HPDE6-E6E7 (cell line): Measurements from ENCODE around the gene RNASE8.
"Not testable (repeated sequence)": the region's sequence is repeated elsewhere in the genome, so short reads cannot be mapped to it uniquely, and the experiment has no call there.

Experiments
- DNase-seq: peaks from one replicate; pipeline ENCODE4 v3.0.0; 2011; ENCODE audit warnings: missing footprints; ENCODE audit errors: extremely low spot score

The RNASE8 gene

GRCh38 chr14:21029917-21030316 is 27.7 kb upstream of the RNASE8 start, which contains the start of gene TPPP2:
TSS of gene TPPP2 (plus strand) at chr14:21030217. CDS start at chr14:21030582, 365 bp downstream.
- no peak for DNase-seq

- DNase-seq = no peak
These were observed 27.1 kb upstream of the RNASE8 start for GRCh38 chr14:21030531-21030930.

- no peak for DNase-seq
These were observed 25.1 kb upstream of the RNASE8 start for GRCh38 chr14:21032326-21033132.

GRCh38 chr14:21033133-21033698 is 24.4 kb upstream of the RNASE8 start:
- DNase-seq = no peak

GRCh38 chr14:21034707-21035106 is 22.9 kb upstream of the RNASE8 start, which contains the start of gene RNASE13:
TSS of gene RNASE13 (minus strand) at chr14:21034807. CDS start at chr14:21034288, 519 bp downstream.
- DNase-seq = no peak

- no peak for DNase-seq
These were observed 20.9 kb upstream of the RNASE8 start for GRCh38 chr14:21036751-21037150.

GRCh38 chr14:21037156-21037555 is 20.5 kb upstream of the RNASE8 start:
- no peak for DNase-seq

GRCh38 chr14:21038441-21039422 is 18.9 kb upstream of the RNASE8 start:
- no peak for DNase-seq

GRCh38 chr14:21039585-21040369 is 17.8 kb upstream of the RNASE8 start:
- peak; percentile 74 for DNase-seq

- DNase-seq = no peak
These were observed 17.2 kb upstream of the RNASE8 start for GRCh38 chr14:21040370-21040925.

- DNase-seq = not testable (repeated sequence)
These were observed 16.7 kb upstream of the RNASE8 start for GRCh38 chr14:21040941-21041340.

GRCh38 chr14:21041676-21042433 is 15.8 kb upstream of the RNASE8 start, which contains the start of gene RNASE7:
TSS of gene RNASE7 (plus strand) at chr14:21042362. CDS start at chr14:21042993, 631 bp downstream.
- DNase-seq = peak; percentile 89

GRCh38 chr14:21042918-21043317 is 14.7 kb upstream of the RNASE8 start:
- DNase-seq = no peak

- DNase-seq = no peak
These were observed 14.1 kb upstream of the RNASE8 start for GRCh38 chr14:21043387-21043973.

GRCh38 chr14:21043974-21044618 is 13.5 kb upstream of the RNASE8 start:
- no peak for DNase-seq

- DNase-seq = no peak
These were observed 10.2 kb upstream of the RNASE8 start for GRCh38 chr14:21047378-21047781.

GRCh38 chr14:21048638-21049037 is 9.0 kb upstream of the RNASE8 start:
- DNase-seq = no peak

- no peak for DNase-seq
These were observed 8.3 kb upstream of the RNASE8 start for GRCh38 chr14:21049271-21049673.

- no peak for DNase-seq
These were observed 7.0 kb upstream of the RNASE8 start for GRCh38 chr14:21050597-21050996.
